NCI-H2196 (cell line): ENCODE measurements around the gene PSMD14.

Source experiments
- DNase-seq: peaks from one replicate; lab custom pipeline; 2025; ENCODE audit not compliant: unreplicated experiment; lab: John Stamatoyannopoulos, UW

The PSMD14 gene

GRCh38 chr2:161438598-161438997 is 130.4 kb downstream of the PSMD14 start:
- no peak for DNase-seq

- DNase-seq = no peak
Observed at GRCh38 chr2:161445097-161445496, 136.9 kb downstream of the PSMD14 start.

GRCh38 chr2:161448431-161448830 is 140.2 kb downstream of the PSMD14 start:
- no peak for DNase-seq
